ENCODE measurements around the gene ERMN.
A peak's percentile ranks its signal among the peaks of the same experiment; 100 is the strongest.
"Not testable (repeated sequence)": the region's sequence is repeated elsewhere in the genome, so short reads cannot be mapped to it uniquely, and the experiment has no call there.

The ERMN gene

GRCh38 chr2:157325786-157326185 is at the start of gene ERMN:
TSS of gene ERMN (minus strand) at chr2:157325824. CDS start at chr2:157325642, 182 bp downstream.
- no peak for DNase-seq

- no peak for DNase-seq
Measured at GRCh38 chr2:157375384-157375783, 49.8 kb upstream of the ERMN start.

- not testable (repeated sequence) for DNase-seq
Measured at GRCh38 chr2:157368508-157368907, 42.9 kb upstream of the ERMN start.

GRCh38 chr2:157367704-157368103 is 42.1 kb upstream of the ERMN start:
- no peak for DNase-seq

- DNase-seq: no peak
Measured at GRCh38 chr2:157364257-157364974, 38.8 kb upstream of the ERMN start.

GRCh38 chr2:157363612-157364101 is 38.0 kb upstream of the ERMN start:
- DNase-seq: peak in 1 of 2 donors; percentile 21

- DNase-seq: no peak
Measured at GRCh38 chr2:157362627-157363026, 37.0 kb upstream of the ERMN start.

- DNase-seq: no peak
Measured at GRCh38 chr2:157361526-157361925, 35.9 kb upstream of the ERMN start.

GRCh38 chr2:157359628-157360027 is 34.0 kb upstream of the ERMN start:
- no peak for DNase-seq

- DNase-seq: no peak
Measured at GRCh38 chr2:157355618-157356017, 30.0 kb upstream of the ERMN start.

- DNase-seq: no peak
Measured at GRCh38 chr2:157349949-157350515, 24.4 kb upstream of the ERMN start.

GRCh38 chr2:157348291-157348921 is 22.8 kb upstream of the ERMN start:
- DNase-seq: no peak

- no peak for DNase-seq
Measured at GRCh38 chr2:157345647-157346389, 20.2 kb upstream of the ERMN start.

- DNase-seq: not testable (repeated sequence)
Measured at GRCh38 chr2:157341381-157341780, 15.8 kb upstream of the ERMN start.

- DNase-seq: no peak
Measured at GRCh38 chr2:157339965-157340655, 14.5 kb upstream of the ERMN start.

- DNase-seq: no peak
Measured at GRCh38 chr2:157337978-157338377, 12.4 kb upstream of the ERMN start.

GRCh38 chr2:157336137-157337010 is 10.8 kb upstream of the ERMN start:
- DNase-seq: peak; percentile 20 to 69

- no peak for DNase-seq
Measured at GRCh38 chr2:157334797-157335196, 9.2 kb upstream of the ERMN start.

- DNase-seq: no peak
Measured at GRCh38 chr2:157334335-157334734, 8.7 kb upstream of the ERMN start.

- DNase-seq: no peak
Measured at GRCh38 chr2:157333304-157334047, 7.9 kb upstream of the ERMN start.

- DNase-seq: no peak
Measured at GRCh38 chr2:157329524-157329923, 3.9 kb upstream of the ERMN start.
